Activated naive CD8-positive, alpha-beta T cell treated with anti-CD3 and anti-CD28 coated beads, Interleukin-2, amount 50 U/mL, for 24 hours (primary cell): ENCODE data around the gene ZP3.
A peak's percentile ranks its signal among the peaks of the same experiment; 100 is the strongest.
"Not testable (repeated sequence)": the region's sequence is repeated elsewhere in the genome, so short reads cannot be mapped to it uniquely, and the experiment has no call there.

Experiments used
- ATAC-seq: fragments of 150-1000 bp; cut with Tn5 transposase; one replicate; pipeline ENCODE4 v1.10.0; 2021
- DNase-seq: peaks from one replicate; pipeline ENCODE4 v3.0.0; 2021
- H3K27ac Mint-ChIP-seq: one replicate; pipeline ENCODE4 v1.8.0; 2021; ENCODE audit warnings: mild to moderate bottlenecking, mixed read lengths
- H3K27me3 Mint-ChIP-seq: one replicate; pipeline ENCODE4 v1.8.0; 2021; ENCODE audit warnings: mixed read lengths
- H3K36me3 Mint-ChIP-seq: one replicate; pipeline ENCODE4 v1.8.0; 2021; ENCODE audit warnings: low read depth, mixed read lengths
- H3K4me1 Mint-ChIP-seq: one replicate; pipeline ENCODE4 v1.8.0; 2021; ENCODE audit warnings: mixed read lengths
- H3K4me3 Mint-ChIP-seq: one replicate; pipeline ENCODE4 v1.8.0; 2021; ENCODE audit warnings: mild to moderate bottlenecking, moderate library complexity, mixed read lengths
- H3K9me3 Mint-ChIP-seq: one replicate; pipeline ENCODE4 v1.8.0; 2021; ENCODE audit warnings: mixed read lengths

ZP3 gene

GRCh38 chr7:76442664-76443446 is 18.1 kb downstream of the ZP3 start:
- not testable (repeated sequence) for ATAC-seq

DNA sequence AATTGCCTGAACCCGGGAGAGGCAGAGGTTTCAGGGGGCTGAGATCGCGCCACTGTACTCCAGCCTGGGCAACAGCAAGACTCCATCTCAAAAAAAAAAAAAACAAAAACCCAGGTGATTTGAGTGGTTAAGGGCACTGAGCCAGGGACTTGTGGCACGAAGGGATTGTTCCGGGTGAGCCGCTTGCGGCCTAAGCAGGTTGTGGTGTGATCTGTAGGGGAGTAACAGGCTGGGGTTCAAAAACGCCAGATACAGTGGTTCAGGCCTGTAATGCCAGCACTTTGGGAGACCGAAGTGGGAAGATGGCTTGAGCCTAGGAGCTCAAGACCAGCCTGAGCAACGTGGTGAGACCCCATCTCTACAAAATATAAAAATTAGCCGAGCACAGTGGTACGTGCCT is 19.1 kb downstream of the ZP3 start:
- not testable (repeated sequence) for H3K36me3 Mint-ChIP-seq, H3K27me3 Mint-ChIP-seq, DNase-seq, H3K9me3 Mint-ChIP-seq, H3K4me3 Mint-ChIP-seq
- Mint-ChIP-seq H3K4me1 (peaks cover 14% of the 10 kb centered on the region), H3K27ac (peak overlapping the region; percentile 72)
- peak; percentile 79 for ATAC-seq

More at GRCh38 chr7:76442664-76443446, 18.1 kb downstream of the ZP3 start:
- H3K9me3 Mint-ChIP-seq, H3K27ac Mint-ChIP-seq, DNase-seq, H3K27me3 Mint-ChIP-seq, H3K4me3 Mint-ChIP-seq, H3K36me3 Mint-ChIP-seq: not testable (repeated sequence)
- peaks cover 15% of the 10 kb centered on the region for H3K4me1 Mint-ChIP-seq

- not testable (repeated sequence) for H3K36me3 Mint-ChIP-seq, H3K27ac Mint-ChIP-seq, H3K9me3 Mint-ChIP-seq, H3K27me3 Mint-ChIP-seq, DNase-seq
- H3K4me3 Mint-ChIP-seq: peak overlapping the region; percentile 42
- H3K4me1 Mint-ChIP-seq: peaks cover 14% of the 10 kb centered on the region
- peak; percentile 85 for ATAC-seq
These were observed 20.8 kb downstream of the ZP3 start for GRCh38 chr7:76445577-76446008.

- H3K27me3 Mint-ChIP-seq, H3K4me1 Mint-ChIP-seq, H3K9me3 Mint-ChIP-seq, H3K4me3 Mint-ChIP-seq, DNase-seq, H3K27ac Mint-ChIP-seq, ATAC-seq, H3K36me3 Mint-ChIP-seq: not testable (repeated sequence)
These were observed 32.3 kb downstream of the ZP3 start for GRCh38 chr7:76457017-76457416.

GRCh38 chr7:76458504-76458903 is 33.8 kb downstream of the ZP3 start:
- not testable (repeated sequence) for H3K36me3 Mint-ChIP-seq, H3K27me3 Mint-ChIP-seq, H3K4me3 Mint-ChIP-seq, DNase-seq, H3K4me1 Mint-ChIP-seq, H3K9me3 Mint-ChIP-seq, ATAC-seq, H3K27ac Mint-ChIP-seq

GRCh38 chr7:76460767-76461166 is 36.0 kb downstream of the ZP3 start:
- not testable (repeated sequence) for H3K27ac Mint-ChIP-seq, DNase-seq, H3K27me3 Mint-ChIP-seq, ATAC-seq, H3K4me1 Mint-ChIP-seq, H3K9me3 Mint-ChIP-seq, H3K36me3 Mint-ChIP-seq, H3K4me3 Mint-ChIP-seq

- H3K9me3 Mint-ChIP-seq, H3K27ac Mint-ChIP-seq: not testable (repeated sequence)
- peak; percentile 43 for DNase-seq
These were observed 36.8 kb downstream of the ZP3 start, which contains the start of gene DTX2 for GRCh38 chr7:76461464-76462101. Gene DTX2 (plus strand): TSS chr7:76461709. CDS start chr7:76480510, 18,801 bp downstream.

DNA sequence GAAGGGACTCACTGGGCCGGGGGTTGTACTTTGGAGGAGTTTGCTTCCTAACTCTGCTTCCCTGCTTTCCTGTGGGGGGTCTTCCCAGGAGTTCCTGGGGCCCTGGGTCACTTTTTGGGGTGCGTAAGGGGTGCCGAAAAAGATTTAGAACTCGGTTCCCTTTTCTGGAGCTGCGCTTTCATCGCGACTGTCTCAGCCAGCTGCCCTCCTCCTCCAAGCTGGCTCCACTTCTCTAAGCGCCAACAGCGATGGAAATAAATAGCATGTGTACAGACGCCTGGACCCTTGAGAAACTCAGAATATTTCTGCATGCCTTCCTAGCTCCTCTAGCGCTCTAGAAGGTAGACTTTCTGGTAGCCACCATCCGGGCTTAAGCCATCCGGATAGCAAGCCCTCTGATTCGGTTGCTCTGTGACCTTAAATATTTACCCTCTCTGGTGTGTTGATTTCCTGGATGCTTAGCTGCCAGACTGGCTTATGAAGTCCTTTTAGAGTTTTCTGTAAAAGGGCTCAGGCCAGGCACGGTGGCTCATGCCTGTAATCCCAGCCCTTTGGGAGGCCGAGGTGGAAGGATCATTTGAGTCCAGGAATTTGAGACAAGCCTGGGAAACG is 37.6 kb downstream of the ZP3 start:
- DNase-seq, H3K27me3 Mint-ChIP-seq, H3K36me3 Mint-ChIP-seq, H3K9me3 Mint-ChIP-seq, H3K4me3 Mint-ChIP-seq, H3K27ac Mint-ChIP-seq, ATAC-seq, H3K4me1 Mint-ChIP-seq: not testable (repeated sequence)

More at GRCh38 chr7:76461464-76462101, 36.8 kb downstream of the ZP3 start, which contains the start of gene DTX2:
- H3K27me3 Mint-ChIP-seq, H3K36me3 Mint-ChIP-seq, H3K4me1 Mint-ChIP-seq: not testable (repeated sequence)
- peak within 1 kb of the TSS; percentile 56 for H3K4me3 Mint-ChIP-seq
- peak; percentile 99 for ATAC-seq

DNA sequence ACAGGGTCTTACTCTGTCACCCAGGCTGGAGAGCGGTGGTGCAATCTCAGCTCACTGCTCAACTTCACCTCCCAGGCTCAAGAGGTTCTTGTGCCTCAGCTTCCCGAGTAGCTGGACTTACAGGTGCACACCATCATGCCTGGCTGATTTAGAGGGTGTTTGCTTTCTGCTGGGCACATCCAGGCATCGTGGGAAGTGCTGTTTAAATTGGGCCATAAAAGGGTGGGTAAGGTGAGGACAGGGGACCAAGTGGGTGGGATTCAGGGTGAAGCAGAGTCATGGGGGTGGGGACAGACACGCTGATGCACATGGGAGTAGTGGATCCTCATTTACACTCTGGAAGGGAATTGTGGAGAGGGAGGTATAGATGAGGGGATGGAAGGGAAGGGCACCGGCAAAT is 40.2 kb downstream of the ZP3 start:
- H3K4me1 Mint-ChIP-seq, H3K27me3 Mint-ChIP-seq, H3K9me3 Mint-ChIP-seq, DNase-seq, H3K36me3 Mint-ChIP-seq, H3K4me3 Mint-ChIP-seq, ATAC-seq, H3K27ac Mint-ChIP-seq: not testable (repeated sequence)

DNA sequence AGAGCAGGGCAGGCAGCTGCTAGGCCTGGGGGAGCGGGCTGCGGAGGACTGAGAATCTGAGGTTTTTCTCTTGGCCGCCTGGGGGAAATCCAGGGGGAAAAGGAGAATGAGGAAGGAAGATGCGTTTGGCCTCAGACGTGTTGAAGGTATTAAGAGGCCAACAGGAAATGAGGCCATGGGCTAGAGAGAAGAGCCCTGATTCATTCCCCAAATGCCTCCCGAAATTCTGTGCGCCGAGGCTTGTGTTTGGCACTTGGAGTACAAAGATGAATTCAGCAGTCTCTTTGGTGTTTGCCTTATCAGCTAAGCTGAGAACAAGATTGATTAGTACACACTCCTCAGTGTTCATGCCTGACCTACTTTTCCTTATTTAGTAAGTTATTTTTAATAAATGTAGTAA is 41.2 kb downstream of the ZP3 start:
- DNase-seq, H3K36me3 Mint-ChIP-seq, H3K9me3 Mint-ChIP-seq: not testable (repeated sequence)

DNA sequence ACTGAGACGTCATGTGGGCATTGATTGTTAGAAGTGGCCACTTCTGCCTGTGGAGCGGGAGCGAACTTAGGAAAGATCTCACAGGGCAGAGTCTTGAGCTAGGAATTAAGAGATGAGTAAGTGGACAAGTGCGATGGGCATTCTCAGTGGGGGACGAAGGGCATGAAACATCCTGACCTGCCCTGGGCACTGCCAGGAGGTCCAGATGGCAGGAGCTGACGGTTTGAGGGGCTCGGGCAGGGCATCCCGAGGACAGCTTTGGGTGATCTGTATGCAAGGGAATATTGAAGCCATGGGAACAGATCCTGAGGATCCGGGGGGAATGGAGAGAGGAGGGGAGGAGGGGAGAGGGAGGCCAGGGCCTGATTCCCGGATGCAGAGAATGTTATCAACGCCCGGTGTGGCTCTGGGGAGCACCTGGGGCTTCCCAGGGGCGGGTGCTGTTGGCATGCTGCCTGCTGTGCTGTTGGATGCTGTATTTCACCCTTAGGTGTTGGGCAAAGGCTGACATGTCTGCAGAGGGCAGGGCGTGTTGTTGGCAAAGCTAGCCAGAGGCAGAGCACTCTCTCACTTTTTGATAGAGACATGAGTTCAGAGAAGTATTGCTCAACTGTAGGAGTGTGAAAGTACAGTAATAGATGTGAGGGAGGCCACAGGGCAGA is 43.1 kb downstream of the ZP3 start:
- ATAC-seq: peak; percentile 48
- H3K36me3 Mint-ChIP-seq, H3K4me3 Mint-ChIP-seq, H3K27me3 Mint-ChIP-seq, H3K9me3 Mint-ChIP-seq, DNase-seq, H3K27ac Mint-ChIP-seq, H3K4me1 Mint-ChIP-seq: not testable (repeated sequence)

More for the DNA sequence above, 41.2 kb downstream of the ZP3 start:
- not testable (repeated sequence) for H3K4me1 Mint-ChIP-seq, H3K27ac Mint-ChIP-seq, H3K27me3 Mint-ChIP-seq, H3K4me3 Mint-ChIP-seq, ATAC-seq

DNA sequence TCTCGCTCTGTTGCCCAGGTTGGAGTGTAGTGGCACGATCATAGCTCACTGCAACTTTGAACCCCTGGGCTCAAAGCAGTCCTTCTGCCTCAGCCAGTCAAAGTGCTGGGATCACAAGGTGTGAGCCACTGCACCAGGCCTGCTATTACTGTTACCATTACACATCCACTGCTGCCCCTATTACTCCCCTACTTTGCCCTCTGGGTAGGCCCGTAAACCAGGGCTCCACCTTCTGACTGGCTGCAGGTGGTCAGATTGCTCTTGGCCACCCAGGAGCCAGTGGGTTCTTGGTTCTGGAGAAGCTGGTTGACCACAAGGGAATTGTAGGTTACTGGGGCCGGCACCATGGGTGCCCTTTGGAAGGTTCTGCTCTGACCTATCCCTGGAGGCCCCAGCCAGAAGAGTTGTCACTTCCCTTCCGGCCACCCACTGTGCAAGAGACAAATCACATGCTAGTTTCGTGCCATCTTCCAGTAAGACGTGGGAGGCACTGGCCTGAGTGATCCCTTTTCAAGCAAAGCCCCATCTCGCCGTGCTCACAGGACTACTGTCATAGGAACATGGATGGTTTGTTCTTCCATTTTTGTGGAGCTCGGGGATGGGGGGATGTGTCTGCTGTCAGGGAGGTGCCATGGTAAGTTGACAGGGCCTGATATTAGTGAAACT is 46.9 kb downstream of the ZP3 start:
- not testable (repeated sequence) for H3K27me3 Mint-ChIP-seq, H3K4me3 Mint-ChIP-seq, DNase-seq, H3K9me3 Mint-ChIP-seq, H3K36me3 Mint-ChIP-seq, ATAC-seq, H3K27ac Mint-ChIP-seq, H3K4me1 Mint-ChIP-seq

DNA sequence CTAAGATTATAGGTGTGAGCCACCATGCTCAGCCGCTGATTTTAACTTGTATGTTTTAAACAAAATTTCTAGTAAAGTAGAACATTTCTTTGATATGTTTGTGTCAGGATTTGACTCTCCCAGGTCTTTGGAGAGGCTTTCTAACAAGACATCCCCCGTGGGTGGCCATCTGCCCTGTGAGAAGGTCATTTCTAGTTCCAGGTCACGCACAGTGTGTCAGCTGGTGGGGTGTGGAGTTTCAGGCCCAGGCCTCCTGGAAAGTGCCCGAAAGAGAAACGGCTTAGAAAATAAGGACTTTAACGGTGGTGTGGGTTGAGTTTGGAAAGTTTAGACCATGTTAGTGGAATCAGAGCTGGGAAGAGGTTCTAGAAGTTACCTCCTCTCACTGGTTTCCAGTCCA is 48.3 kb downstream of the ZP3 start:
- not testable (repeated sequence) for DNase-seq, H3K27ac Mint-ChIP-seq, H3K9me3 Mint-ChIP-seq, H3K4me3 Mint-ChIP-seq, H3K27me3 Mint-ChIP-seq, H3K36me3 Mint-ChIP-seq, ATAC-seq, H3K4me1 Mint-ChIP-seq

GRCh38 chr7:76476280-76476679 is 51.5 kb downstream of the ZP3 start:
- not testable (repeated sequence) for H3K36me3 Mint-ChIP-seq, H3K27me3 Mint-ChIP-seq, DNase-seq, H3K4me3 Mint-ChIP-seq, H3K4me1 Mint-ChIP-seq, H3K9me3 Mint-ChIP-seq, H3K27ac Mint-ChIP-seq
- peak; percentile 31 for ATAC-seq
